Upper lobe of left lung (tissue), 6 donors: ENCODE measurements around the gene PHF21A. TPM values are rescaled to one million over a fixed set of nuclear protein-coding genes. Genes with fewer than 3 reads are reported as not detected.

Experiments
- ATAC-seq, 2 donors: fragments of 200-7000 bp; cut with Tn5 transposase; one replicate each; pipeline ENCODE4 v1.9.1; 2022; ENCODE audit warnings: mild to moderate bottlenecking in 2 of 2, moderate library complexity in 2 of 2; ENCODE audit not compliant: low FRiP score in 2 of 2
- DNase-seq, 2 donors: peaks; one replicate each; pipeline ENCODE4 v3.0.0-alpha.2; 2019 to 2020
- H3K27ac ChIP-seq, 4 donors: fragments of 200-600 bp; sonication (generic); one replicate each; pipeline ENCODE4 v1.5.1; 2016 to 2019
- H3K27me3 ChIP-seq, 4 donors: fragments of 200-600 bp; sonication (generic); one replicate each; pipeline ENCODE4 v1.5.1; 2017 to 2019
- H3K36me3 ChIP-seq, 4 donors: fragments of 200-600 bp; sonication (generic); one replicate each; pipeline ENCODE4 v1.5.1; 2016 to 2019
- H3K4me1 ChIP-seq, 4 donors: fragments of 200-600 bp; sonication (generic); one replicate each; pipeline ENCODE4 v1.5.1; 2018 to 2019
- H3K4me3 ChIP-seq, 4 donors: fragments of 200-600 bp; sonication (generic); one replicate each; pipeline ENCODE4 v1.5.1; 2017 to 2019; ENCODE audit warnings: mild to moderate bottlenecking in 2 of 4, moderate library complexity in 1 of 4
- H3K9me3 ChIP-seq, 4 donors: fragments of 200-600 bp; sonication (generic); one replicate each; pipeline ENCODE4 v1.5.1; 2018 to 2019
- CTCF ChIP-seq, 6 experiments: fragments of 450-650 bp in 4 of 6; fragments of 200-600 bp in 2 of 6; sonication (generic) in 2 of 6; IDR thresholded peaks; one replicate each; pipeline ENCODE4 v1.5.1; 2016 to 2019; ENCODE audit warnings: antibody characterized with exemption in 6 of 6
- EP300 ChIP-seq, 4 donors: sonication (generic); formaldehyde crosslinking; IDR thresholded peaks; one replicate each; pipeline ENCODE4 v1.5.1; 2017; ENCODE audit warnings: antibody characterized with exemption in 4 of 4, control low read depth in 2 of 4
- POLR2A ChIP-seq, 4 donors: fragments of 450-650 bp; IDR thresholded peaks; one replicate each; pipeline ENCODE4 v1.5.1; 2016 to 2017; ENCODE audit warnings: antibody characterized with exemption in 4 of 4, mild to moderate bottlenecking in 2 of 4
- POLR2AphosphoS5 ChIP-seq, 2 donors: sonication (generic); formaldehyde crosslinking; IDR thresholded peaks; one replicate each; pipeline ENCODE4 v1.5.1; 2017; ENCODE audit warnings: antibody characterized with exemption in 2 of 2
- WGBS, 2 donors: methylation state at CpG; one replicate each; pipeline ENCODE4 v1.1.5; 2017 to 2018; 5-methylcytosine and 5-hydroxymethylcytosine counted together
- total RNA-seq, 6 donors: library from RNA; depleted of rRNA in 4 of 6; stranded (reverse); fragments of >200 nt in 4 of 6; gene quantifications; one replicate each; pipeline versions ENCODE4 v1.1.0 to v1.2.1, GENCODE V29; 2016 to 2021
- donor health status: DM: no; HTN: no; CAD: no; lungs with moderate emphysema.
- donor health status: DM: no; HTN: yes; CAD: no; lungs with severe emphysema.

The PHF21A gene
- total RNA-seq, 6 donors from 2014 or later, result 21.1 to 99.5 (median 52.2) TPM

GRCh38 chr11:46099963-46100316 is 21.3 kb downstream of the PHF21A start:
- Histone ChIP-seq H3K27ac (peak overlapping the region; percentile 21 to 66 (median 58)), H3K36me3 (no peaks in the 10 kb centered on the region), H3K27me3 (no peaks in the 10 kb centered on the region), H3K4me1 (peaks cover 23 to 44% (median 28%) of the 10 kb centered on the region in 4 donors), H3K4me3 (peak overlapping the region in 3 of 4 donors; percentile 2 to 12 (median 8)), H3K9me3 (no peaks in the 10 kb centered on the region)
- no peak for TF ChIP-seq POLR2AphosphoS5 (IDR thresholded peaks at IDR 0.05)
- no peak for TF ChIP-seq POLR2A (IDR thresholded peaks at IDR 0.05)
- no peak for TF ChIP-seq CTCF (IDR thresholded peaks at IDR 0.05)
- TF ChIP-seq EP300 (IDR thresholded peaks at IDR 0.05), result no peak
- DNase-seq, result no peak
- 0 to 3% methylated on average over 1 of the region's 1 CpG for WGBS, 2 donors
- ATAC-seq, result no peak

- Histone ChIP-seq H3K27ac (no peak overlapping the region), H3K4me1 (no peaks in the 10 kb centered on the region), H3K36me3 (peaks cover 0 to 24% (median 2%) of the 10 kb centered on the region in 4 donors), H3K9me3 (no peaks in the 10 kb centered on the region), H3K27me3 (no peaks in the 10 kb centered on the region), H3K4me3 (no peak overlapping the region)
- DNase-seq (no peak), ATAC-seq (no peak)
- 89 to 92% methylated on average over 1 of the region's 1 CpG for WGBS, 2 donors
- TF ChIP-seq CTCF (IDR thresholded peaks at IDR 0.05) (no peak), POLR2AphosphoS5 (IDR thresholded peaks at IDR 0.05) (no peak), POLR2A (IDR thresholded peaks at IDR 0.05) (no peak), EP300 (IDR thresholded peaks at IDR 0.05) (no peak)
Measured at GRCh38 chr11:46090375-46090774, 30.9 kb downstream of the PHF21A start.

GRCh38 chr11:46079662-46080061 is 41.6 kb downstream of the PHF21A start:
- H3K27ac ChIP-seq, result no peak overlapping the region
- ATAC-seq (no peak), DNase-seq (no peak)
- TF ChIP-seq POLR2AphosphoS5 (IDR thresholded peaks at IDR 0.05) (no peak), CTCF (IDR thresholded peaks at IDR 0.05) (no peak), EP300 (IDR thresholded peaks at IDR 0.05) (no peak), POLR2A (IDR thresholded peaks at IDR 0.05) (no peak)
- no peaks in the 10 kb centered on the region for H3K9me3 ChIP-seq
- H3K27me3 ChIP-seq, result no peaks in the 10 kb centered on the region
- H3K36me3 ChIP-seq, result peaks cover 0 to 47% (median 2%) of the 10 kb centered on the region in 4 donors
- 87 to 93% methylated on average over 3 of the region's 3 CpGs for WGBS, 2 donors
- H3K4me3 ChIP-seq, result no peak overlapping the region
- no peaks in the 10 kb centered on the region for H3K4me1 ChIP-seq

GRCh38 chr11:46075928-46076327 is 45.3 kb downstream of the PHF21A start:
- ATAC-seq (no peak), DNase-seq (no peak)
- Histone ChIP-seq H3K4me1 (no peaks in the 10 kb centered on the region), H3K36me3 (peaks cover 0 to 26% (median 0%) of the 10 kb centered on the region in 4 donors), H3K4me3 (no peak overlapping the region), H3K27ac (no peak overlapping the region), H3K27me3 (no peaks in the 10 kb centered on the region), H3K9me3 (no peaks in the 10 kb centered on the region)
- 95 to 100% methylated on average over 2 of the region's 2 CpGs for WGBS, 2 donors
- no peak for TF ChIP-seq POLR2A (IDR thresholded peaks at IDR 0.05)
- TF ChIP-seq EP300 (IDR thresholded peaks at IDR 0.05), result no peak
- no peak for TF ChIP-seq CTCF (IDR thresholded peaks at IDR 0.05)
- no peak for TF ChIP-seq POLR2AphosphoS5 (IDR thresholded peaks at IDR 0.05)

GRCh38 chr11:46075168-46075567 is 46.1 kb downstream of the PHF21A start:
- Histone ChIP-seq H3K4me1 (no peaks in the 10 kb centered on the region), H3K9me3 (no peaks in the 10 kb centered on the region), H3K4me3 (no peak overlapping the region), H3K27me3 (no peaks in the 10 kb centered on the region), H3K27ac (no peak overlapping the region), H3K36me3 (peaks cover 0 to 26% (median 0%) of the 10 kb centered on the region in 4 donors)
- ATAC-seq (no peak), DNase-seq (no peak)
- TF ChIP-seq POLR2A (IDR thresholded peaks at IDR 0.05) (no peak), CTCF (IDR thresholded peaks at IDR 0.05) (no peak), POLR2AphosphoS5 (IDR thresholded peaks at IDR 0.05) (no peak), EP300 (IDR thresholded peaks at IDR 0.05) (no peak)
- WGBS, 2 donors, result 47 to 66% methylated on average over 5 of the region's 5 CpGs
